ENCODE measurements around the gene CALCR. TPM values are rescaled to one million over a fixed set of nuclear protein-coding genes. Genes with fewer than 3 reads are reported as not detected.

CALCR gene
- total RNA-seq (2022) (0.30 TPM in 1 of 2 replicates, not detected in the other), Bru-seq, nascent RNA (percentile 16 among the genes with signal in this experiment), BruChase-seq, experiment 1, labeled RNA remaining after a 2-hour chase (percentile 13 among the genes with signal in this experiment), BruChase-seq, experiment 2, labeled RNA remaining after a 6-hour chase (percentile 10 among the genes with signal in this experiment)
- long read RNA-seq, partial matches to known transcripts: 0 of 1 reads
- long read RNA-seq, other reads (novel, unspliced or antisense): 1 of 1 reads

GRCh38 chr7:93574646-93575554, at the start of gene CALCR:
CALCR (minus strand) TSS chr7:93574724; CDS start chr7:93486981, 87,743 bp downstream.
- H3K4me3 ChIP-seq (ENCODE audit: low read depth, low read length): peak within 1 kb of the TSS; percentile 34
- Mint-ChIP-seq H3K27me3 (ENCODE audit: insufficient read depth, unreplicated experiment) (peaks cover 21% of the 10 kb centered on the region), H3K27ac (ENCODE audit: unreplicated experiment) (no peak within 1 kb of the TSS), H3K4me1 (ENCODE audit: low read depth, unreplicated experiment) (peaks cover 16% of the 10 kb centered on the region), H3K9me3 (ENCODE audit: unreplicated experiment) (no peaks in the 10 kb centered on the region), H3K36me3 (ENCODE audit: insufficient read depth, unreplicated experiment) (no peaks in the 10 kb centered on the region), H3K4me3 (ENCODE audit: unreplicated experiment) (peak within 1 kb of the TSS; percentile 69)
- ChIA-PET CTCF (no interaction called here), POLR2A (no interaction called here)
- intact Hi-C loops (cut with micrococcal nuclease; ENCODE audit: unreplicated experiment): no loop called here
- no TSS peak for BruUV-seq (replicated peaks)
- no peaks in the 10 kb centered on the region for H3K36me3 ChIP-seq (ENCODE audit: control insufficient read depth, insufficient read depth, low read length)
- peaks cover 3% of the 10 kb centered on the region for H3K27me3 ChIP-seq (replicated peaks; ENCODE audit: control insufficient read depth, insufficient read depth, low read length)
- H3K4me1 ChIP-seq: peaks cover 13% of the 10 kb centered on the region
- no peak for TF ChIP-seq CTCF (IDR thresholded peaks at IDR 0.05; ENCODE audit: insufficient read depth in 1 of 2, low read depth in 1 of 2, low read length in 1 of 2, severe bottlenecking in 1 of 2, unreplicated experiment in 1 of 2)
- no peaks in the 10 kb centered on the region for H3K9me3 ChIP-seq
- DNase-seq: peak in 1 of 2 experiments; percentile 8

- Mint-ChIP-seq H3K36me3 (ENCODE audit: insufficient read depth, unreplicated experiment) (peaks cover 8% of the 10 kb centered on the region), H3K27ac (ENCODE audit: unreplicated experiment) (no peak overlapping the region), H3K4me1 (ENCODE audit: low read depth, unreplicated experiment) (peaks cover 6% of the 10 kb centered on the region), H3K4me3 (ENCODE audit: unreplicated experiment) (no peak overlapping the region), H3K9me3 (ENCODE audit: unreplicated experiment) (no peaks in the 10 kb centered on the region), H3K27me3 (ENCODE audit: insufficient read depth, unreplicated experiment) (no peaks in the 10 kb centered on the region)
- no TSS peak for BruUV-seq (replicated peaks)
- no peaks in the 10 kb centered on the region for H3K9me3 ChIP-seq
- no peaks in the 10 kb centered on the region for H3K36me3 ChIP-seq (ENCODE audit: control insufficient read depth, insufficient read depth, low read length)
- intact Hi-C loops (cut with micrococcal nuclease; ENCODE audit: unreplicated experiment): loop anchor here (5.0 to 10.0 kb wide), 2 partner anchors 93 to 379 kb away; no protein-coding TSS in a partner anchor
- CTCF ChIA-PET: no interaction called here
- no peaks in the 10 kb centered on the region for H3K27me3 ChIP-seq (replicated peaks; ENCODE audit: control insufficient read depth, insufficient read depth, low read length)
- no peak for TF ChIP-seq CTCF (IDR thresholded peaks at IDR 0.05; ENCODE audit: insufficient read depth in 1 of 2, low read depth in 1 of 2, low read length in 1 of 2, severe bottlenecking in 1 of 2, unreplicated experiment in 1 of 2)
- DNase-seq: no peak
- no peaks in the 10 kb centered on the region for H3K4me1 ChIP-seq
- H3K4me3 ChIP-seq (ENCODE audit: low read depth, low read length): no peak overlapping the region
- POLR2A ChIA-PET: no interaction called here
These were observed 49.3 kb upstream of the CALCR start for GRCh38 chr7:93623816-93624215.

All from Caco-2 (cell line).